GF-D8 (cell line): ENCODE measurements around the gene NKX1-2.

Source experiments
- DNase-seq: peaks from one replicate; lab custom pipeline; 2025; lab: John Stamatoyannopoulos, UW

NKX1-2 gene

DNA sequence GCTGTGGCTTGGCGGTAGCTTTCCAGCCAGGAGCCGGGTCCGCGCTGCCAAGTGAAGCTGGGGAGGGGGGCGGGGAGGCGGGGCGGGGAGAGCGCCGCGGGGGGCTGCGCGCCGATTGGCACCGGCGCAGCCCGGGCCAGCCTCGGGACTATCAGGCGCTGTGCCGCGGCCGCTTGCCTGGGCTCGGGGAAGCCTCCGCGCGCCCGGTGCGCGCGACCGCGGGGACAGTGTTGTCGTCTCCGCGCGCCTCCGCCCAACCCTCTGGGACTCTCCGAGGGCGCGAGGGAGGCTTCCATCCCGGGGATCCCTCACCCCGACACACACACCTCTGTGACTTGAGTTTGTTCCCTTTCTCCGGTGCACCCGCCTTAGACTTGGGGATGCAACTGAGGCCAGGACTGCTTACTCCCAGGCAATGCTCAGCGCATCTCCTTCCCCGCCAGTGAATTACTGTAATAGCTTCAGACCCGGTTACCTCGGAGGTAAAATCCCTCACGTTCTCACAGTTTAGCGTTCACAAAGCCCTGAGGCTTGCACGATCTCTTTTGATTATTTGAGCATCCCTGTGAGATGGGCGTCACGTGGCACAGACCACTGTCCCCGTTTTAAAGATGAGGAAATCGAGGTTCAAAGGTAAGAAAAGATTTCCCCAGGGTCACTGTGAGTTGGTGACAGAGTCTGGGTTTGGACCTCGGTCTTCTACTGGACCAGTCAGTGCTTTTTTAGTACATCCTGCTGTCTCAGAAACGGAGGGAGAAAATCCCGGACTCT is at the start of gene NKX1-2:
TSS of gene NKX1-2 (minus strand) at position 24 of the 771 bp plus-strand sequence. CDS start 92 bp downstream, outside the sequence.
- DNase-seq = no peak

DNA sequence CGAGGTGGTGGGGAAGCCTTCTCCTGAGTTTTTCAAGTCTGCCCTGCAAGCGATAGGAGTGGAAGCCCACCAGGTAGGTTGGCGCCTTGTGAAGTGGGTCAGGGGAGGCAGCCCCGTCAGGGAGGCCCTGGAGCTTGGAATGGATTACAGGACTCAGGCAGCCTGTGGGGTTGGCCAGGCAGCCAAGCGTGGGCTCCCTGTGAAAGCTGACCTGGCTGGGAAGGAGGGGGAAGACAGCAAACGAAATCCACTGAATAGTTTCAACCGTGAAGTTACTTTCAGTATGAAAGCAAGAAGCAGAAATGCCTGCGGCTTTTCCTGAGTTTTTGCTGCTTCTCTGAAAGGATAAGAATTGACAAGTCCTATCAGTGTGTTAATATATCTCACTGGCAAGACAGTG is 48.2 kb upstream of the NKX1-2 start:
- DNase-seq = no peak

DNA sequence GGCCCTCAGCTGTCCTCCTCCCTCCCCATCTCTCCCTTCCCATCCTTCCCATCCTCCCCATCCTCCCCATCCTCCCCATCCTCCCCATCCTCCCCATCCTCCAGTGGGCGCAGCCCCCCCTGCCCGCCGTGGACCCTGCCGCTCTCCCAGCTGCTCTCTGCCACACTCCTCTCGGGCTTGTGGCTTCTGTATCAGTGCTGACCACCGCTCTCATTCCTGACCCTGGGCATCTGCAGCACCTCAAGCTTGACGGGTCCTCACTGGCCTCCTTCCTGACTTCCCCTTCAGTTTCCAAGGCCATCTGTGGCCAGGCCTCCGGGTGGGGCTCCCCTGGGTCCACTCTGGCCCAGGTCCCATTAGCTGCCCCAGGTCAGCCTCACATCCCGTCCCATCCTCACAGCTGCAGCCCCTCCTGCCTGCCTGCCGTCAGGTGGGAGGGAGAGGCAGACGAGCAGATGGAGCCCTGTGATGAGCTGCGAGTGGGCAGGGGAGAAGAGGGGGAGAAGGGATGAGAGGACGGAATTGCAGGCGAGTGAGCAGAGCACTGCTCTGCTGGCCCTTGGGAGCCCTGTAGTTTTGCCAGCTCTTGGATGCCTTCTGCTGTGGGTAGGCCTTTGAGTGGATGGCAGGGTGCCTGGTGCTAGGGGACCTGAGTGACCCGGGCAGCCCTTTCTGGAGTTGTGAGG is 47.5 kb upstream of the NKX1-2 start:
- DNase-seq = no peak

DNA sequence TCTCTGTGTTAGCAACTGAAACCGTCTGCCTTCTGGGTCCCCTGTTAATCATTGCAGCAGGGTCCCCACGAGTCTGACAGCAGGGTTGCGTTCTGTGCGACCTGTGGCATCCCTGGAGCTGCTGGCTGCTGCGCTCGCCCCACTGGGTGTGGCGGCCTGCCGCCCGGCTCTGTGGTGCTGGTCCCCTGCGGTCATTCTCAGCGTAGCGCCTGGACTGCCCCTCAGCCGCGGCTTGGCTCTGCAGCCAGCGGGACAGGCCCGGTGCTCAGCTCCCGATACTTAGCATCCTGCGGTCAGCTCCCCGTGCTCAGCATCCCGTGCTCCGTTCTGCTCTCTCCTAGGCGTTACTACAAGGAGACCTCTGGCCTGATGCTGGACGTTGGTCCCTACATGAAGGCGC is 46.8 kb upstream of the NKX1-2 start:
- DNase-seq = no peak

DNA sequence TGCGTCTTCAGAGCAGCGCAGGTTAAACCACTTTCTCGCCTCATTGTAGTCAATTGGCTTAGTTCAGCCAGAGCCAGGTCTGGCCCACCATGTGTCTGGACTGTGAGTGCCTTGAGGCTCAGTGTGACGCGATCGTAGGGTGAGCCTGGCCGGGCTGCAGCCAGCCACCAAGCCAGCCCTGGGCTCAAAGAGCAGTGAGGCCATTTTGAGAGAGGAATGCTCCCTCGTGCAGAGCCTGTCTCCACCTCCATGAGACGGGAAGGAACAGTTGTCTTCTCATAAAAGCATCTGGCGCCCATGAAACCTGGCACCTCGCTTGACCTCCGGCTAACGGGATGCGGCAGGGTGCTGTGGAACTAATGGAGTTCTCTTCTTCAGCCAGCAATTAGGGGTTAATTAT is 46.3 kb upstream of the NKX1-2 start:
- DNase-seq = no peak

DNA sequence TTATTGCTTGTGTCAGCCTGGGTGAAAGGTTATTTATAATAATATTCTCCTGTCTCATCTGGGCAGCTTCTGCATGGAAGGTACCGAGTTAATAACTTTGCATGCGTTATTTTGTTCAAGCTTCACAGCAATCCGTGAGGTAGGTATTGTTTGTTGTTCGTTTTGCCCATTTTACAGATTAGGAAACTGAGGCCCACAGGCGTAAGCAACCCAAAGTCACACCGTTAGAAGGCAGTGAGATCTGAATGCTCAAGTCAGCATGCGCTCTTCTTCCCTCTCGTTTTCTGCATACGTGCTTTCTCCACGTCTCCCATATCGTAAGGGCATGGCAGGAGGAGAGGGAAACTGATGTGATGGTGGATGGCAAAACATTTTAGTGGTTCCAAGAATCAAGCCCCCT is 45.9 kb upstream of the NKX1-2 start:
- no peak for DNase-seq

DNA sequence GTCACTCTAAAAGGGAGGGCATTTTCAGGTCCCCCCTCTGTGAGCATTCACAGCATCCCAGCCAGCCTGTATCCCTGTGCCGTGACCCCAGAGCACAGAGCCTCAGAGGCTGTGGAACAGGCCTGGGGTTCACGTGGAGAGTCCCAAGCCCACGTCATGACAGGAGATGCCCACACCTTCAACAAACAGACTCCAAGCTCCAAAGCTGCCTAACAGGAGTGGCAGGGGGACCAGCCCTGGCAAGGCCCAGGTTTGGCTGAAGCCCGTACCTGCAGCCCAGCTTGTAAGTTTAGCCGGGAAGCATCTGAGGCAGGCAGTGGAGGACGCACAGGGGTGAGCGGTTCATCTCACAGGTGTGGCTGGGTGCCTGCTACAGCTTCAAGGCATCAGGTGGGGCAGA is 45.3 kb upstream of the NKX1-2 start:
- no peak for DNase-seq

DNA sequence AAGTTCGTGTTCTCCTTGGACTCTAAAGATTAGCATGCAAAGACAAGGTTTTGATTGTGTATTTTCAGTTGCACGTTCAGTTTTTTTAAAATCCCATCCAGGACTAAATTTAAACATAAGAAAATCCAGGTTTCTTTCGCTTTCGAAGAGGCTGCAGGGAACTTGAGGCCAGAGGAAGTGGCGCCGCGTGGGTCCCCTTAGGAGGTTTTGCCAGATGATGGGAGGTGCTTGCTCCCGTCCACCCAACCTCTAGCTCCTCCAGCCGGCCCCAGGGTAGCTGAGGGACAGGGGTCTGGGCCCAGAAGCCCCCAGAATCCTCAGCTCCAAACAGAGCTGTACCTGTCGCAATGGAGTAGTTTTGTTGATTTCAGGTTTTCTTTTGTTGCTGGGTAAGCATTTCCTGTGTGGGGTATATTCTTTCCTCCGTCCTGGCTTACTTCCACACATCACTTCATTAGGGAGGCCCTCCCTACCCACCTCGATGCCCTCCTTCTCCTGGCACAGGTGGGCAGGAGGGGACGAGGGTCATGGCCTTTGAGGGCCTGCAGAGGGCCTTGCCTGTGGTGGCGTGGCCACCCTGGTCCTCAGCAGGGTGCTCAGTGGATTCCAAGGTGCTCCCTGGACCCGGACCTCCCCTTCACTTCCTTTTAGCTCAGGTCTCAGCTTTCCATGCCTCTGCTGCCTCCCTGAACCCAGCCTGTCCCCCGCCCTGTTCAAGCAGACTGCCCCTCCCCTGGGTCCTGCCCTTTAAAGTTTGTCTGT is 44.4 kb upstream of the NKX1-2 start:
- no peak for DNase-seq

DNA sequence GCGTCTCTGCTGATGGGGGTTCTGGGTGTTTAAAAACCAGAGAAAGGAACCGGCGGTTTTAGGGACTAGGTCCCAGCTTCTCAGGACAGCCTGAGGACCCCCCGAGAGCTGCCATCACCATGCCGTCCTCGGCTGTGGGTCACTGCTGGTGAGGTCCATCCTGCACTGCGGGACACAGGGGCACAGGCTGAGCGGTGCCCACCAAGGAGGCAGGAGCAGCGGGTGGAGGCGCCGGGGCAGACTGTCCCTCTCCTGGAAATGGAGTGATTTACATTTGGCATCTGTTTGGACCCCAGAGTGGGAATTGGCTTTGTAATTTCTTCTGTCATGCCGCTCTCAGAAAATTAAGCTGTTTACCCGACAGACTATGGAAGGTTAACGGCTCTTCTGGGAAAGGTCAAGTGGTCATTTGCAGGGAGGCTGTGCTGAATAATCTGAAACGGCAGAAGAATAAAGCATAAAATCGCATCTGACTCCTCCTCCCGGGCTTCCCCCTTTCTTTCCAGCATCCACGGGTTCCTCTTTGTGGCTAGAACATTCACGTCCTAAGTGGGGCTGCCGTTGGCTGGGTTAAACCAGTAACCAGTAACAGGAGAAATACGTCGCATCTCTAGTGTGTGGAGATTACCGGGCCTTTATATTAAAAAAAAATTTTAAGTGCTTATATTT is 43.5 kb upstream of the NKX1-2 start:
- no peak for DNase-seq

DNA sequence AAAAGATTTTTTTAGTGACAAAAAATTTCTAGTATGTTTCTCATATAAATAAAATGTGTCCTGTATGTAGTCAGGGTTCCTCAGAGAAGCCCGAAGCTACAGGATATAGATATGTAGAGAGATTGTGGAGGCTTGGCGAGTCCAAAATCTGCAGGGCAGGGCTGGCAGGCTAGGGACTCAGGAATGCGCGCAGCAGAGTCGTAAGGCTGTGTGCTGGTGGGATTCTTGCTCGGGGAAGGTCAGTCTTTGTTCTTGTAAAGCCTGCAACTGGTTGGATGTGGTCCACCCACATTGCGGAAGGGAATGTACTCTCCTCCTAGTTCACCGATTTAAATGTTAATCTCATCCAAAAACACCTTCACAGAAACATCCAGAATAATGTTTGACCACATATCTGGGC is 42.4 kb upstream of the NKX1-2 start:
- DNase-seq = no peak

DNA sequence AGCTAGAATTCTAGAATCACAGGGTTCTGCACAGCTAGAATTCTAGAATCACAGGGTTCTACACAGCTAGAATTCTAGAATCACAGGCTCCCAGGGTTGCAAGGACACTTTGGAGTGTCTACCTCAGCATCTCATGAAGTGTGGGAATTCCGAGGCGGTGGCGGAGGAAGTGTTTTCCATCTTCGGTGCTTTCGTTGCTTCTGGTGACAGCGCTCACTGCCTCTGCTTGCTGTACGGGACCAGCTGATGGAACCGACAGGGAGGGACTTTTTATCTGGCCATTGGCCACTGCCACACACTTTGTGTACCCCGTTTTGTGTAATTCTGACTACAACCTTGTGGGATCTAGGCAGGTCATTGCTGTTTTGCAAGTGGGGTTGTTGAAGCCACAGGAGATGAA is 41.3 kb upstream of the NKX1-2 start:
- no peak for DNase-seq

DNA sequence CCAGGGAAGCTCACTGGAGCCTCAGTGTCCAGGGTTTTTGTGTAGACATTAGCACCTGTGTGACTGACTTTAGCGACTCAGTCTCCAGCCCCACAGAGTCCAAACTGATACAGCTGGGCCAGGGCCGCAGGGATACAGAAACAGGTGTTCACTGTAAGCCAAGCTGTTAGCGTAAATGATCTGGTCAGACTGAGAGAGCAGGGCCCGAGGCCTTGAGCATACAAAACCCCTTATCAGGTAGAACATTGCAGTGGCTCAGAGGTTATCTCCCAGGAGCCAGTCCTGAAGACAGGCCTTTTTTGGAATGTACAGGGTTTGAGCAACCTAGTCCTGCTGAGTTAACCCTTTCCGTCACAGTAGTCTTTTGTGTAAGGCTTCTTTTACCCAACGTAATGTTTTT is 36.8 kb upstream of the NKX1-2 start:
- DNase-seq = no peak

DNA sequence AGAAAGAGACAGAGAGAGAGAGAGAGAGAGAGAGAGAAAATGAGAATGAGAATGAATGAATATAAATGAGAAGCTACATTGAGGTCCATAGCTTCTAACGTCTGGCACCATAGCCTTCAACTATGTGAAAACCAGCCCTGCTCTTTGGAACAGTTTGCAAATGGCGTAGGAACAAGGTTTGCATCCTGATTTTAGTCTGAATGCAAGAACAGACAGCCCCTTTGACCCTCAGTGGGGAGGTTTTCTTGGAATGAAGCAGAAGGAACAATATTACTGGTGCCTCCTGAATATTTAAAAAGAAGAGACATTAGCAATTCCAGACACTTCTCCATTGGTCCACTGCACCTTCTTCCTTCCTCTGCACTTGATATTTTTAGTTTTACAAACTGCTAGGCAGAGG is 34.8 kb upstream of the NKX1-2 start:
- no peak for DNase-seq

DNA sequence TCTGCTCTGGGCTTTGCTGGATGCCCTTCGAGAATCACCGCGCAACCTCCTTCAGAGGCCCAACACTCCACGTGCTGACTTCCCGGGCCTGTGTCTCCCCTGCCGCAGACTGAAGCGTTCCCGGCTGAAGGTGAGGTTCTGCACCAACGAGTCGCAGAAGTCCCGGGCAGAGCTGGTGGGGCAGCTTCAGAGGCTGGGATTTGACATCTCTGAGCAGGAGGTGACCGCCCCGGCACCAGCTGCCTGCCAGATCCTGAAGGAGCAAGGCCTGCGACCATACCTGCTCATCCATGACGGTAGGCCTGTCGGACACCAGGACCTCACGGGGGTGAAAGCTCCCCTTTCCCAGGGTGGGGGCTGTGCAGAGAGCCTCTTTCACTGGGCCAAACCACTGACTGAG is 34.2 kb upstream of the NKX1-2 start:
- DNase-seq = no peak

DNA sequence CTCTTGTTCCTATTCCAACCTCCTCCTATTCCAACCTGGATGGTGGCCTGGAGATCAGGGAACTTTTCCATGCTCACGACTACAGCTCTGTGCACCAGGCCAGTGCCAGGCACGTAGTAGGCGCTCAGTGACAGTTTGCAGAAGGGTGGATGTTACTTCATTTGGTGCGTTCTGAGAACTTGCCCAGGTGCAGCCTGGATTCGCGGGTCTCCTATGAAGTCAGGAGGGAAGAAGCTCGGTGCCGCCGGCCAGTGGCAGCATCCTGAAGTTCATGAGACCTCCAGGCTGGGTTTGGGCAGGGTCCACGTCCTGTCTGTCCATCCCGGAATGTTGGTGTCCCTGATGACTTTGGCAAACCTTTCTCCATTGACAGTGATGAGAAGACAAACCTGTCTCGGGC is 33.0 kb upstream of the NKX1-2 start:
- DNase-seq = no peak

DNA sequence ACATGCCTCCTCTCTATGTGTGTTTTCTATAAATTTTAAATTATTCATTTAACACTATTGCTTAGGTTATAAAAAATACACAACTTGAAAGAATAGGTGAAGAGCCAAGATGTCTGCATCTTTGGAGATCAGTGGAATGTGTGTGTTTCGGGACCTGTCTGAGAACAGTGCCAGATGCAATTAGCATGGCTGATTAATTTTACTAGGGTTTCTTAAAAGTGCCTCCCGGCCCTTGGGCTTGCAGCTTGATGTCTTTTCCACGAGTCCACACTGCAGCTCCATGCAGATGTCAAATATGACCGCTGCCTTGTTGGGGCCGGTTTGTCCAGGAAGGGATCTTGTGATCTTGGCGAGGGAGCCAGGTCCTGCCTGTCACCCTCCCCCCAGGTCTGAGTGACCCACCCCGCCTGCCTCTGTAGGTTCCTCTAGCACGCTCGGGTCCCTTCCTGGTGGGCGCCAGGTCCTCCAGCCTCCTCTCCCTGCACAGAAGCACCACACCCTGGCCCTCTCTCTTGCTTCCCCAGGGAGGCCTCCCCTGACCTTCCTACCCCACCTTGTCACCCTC is 32.5 kb upstream of the NKX1-2 start:
- no peak for DNase-seq

DNA sequence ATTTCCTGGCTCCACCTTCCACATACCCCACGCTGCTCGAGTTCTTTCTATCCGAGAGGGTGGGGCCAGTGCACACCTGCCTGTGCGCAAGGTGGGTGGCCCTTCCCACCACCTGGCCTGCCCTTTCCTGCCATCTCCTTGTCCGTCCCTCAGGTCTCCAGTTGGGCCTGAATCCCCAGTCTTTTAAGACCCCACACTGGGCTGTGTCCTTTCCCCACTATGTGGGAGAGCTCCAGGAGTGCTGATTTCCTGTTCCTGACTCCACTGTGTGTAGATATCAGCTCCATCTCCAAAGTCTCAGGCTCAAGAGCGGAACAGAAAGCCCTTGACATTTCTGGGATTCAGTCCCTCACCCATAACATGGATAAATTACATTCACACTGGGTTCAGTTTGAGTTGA is 31.9 kb upstream of the NKX1-2 start:
- DNase-seq = no peak

DNA sequence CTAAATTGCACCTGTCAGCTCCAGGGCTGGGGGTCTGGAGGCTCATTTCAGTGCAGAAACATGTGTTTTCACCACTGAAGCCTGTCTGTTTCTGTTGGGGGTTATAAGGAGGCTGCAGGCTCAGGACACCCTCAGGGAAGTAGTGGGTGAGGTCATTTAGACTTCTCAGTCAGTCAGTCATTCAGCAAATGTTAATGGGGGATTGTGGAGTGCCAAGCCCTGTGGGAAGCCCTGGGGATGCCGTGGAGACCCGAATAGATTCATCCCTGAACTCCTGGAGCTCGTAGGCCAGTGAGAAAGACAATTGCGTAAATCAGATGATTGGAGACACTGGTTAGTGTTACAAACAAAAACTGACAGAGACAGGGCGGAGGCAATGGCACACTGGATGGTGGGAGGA is 31.0 kb upstream of the NKX1-2 start:
- no peak for DNase-seq

DNA sequence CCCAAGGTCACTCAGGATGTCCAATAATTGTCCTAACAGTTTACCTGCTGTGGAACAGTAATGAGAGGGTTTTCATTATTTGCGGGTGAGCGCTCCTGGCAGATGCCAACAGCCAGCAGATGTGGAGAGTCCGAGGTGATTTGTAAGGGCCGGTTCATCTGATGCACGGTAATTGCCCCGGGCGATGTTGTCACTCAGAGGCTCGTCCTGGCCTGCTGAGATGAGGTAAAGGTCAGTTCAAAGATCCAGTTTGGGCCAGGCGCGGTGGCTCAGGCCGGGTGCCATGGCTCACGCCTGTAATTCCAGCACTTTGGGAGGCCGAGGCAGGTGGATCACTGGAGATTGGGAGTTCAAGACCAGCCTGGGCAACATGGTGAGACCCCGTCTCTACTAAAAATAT is 28.7 kb upstream of the NKX1-2 start:
- no peak for DNase-seq

DNA sequence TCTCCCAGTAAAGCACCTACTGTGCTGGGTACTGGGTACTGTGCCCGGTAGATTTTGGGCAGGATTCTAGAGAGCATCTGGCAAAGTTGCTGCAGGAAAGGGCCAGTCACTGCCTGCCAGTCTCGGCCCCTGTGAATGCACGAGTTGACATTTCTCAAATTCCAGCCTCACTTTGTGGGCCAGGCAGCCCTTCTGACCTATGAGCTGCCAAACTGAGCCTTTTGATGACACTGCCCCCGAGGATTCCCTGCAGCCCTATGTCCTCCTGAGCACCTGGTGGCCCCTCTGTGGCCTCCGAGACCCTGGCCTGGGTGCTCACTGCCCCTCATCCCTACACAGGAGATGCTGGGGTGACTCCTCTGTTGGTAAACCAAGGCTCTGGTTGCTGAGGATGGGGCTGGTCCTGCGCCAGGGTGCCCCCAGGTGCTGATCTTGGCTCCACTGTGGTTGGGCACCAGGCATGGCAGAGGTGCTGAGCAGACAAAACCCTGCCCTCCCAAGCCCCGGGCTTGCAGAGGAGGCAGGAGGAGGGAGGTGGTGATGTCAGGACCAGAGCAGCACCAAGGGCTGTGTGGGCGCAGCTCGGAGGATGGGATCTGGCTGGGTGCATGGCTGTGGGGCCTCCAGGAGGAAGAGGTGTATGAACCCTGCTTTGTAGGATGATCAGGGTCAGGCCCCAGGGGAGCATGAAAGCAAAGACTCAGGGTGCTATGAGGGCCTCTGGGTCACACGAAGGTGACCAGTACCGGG is 28.0 kb upstream of the NKX1-2 start:
- no peak for DNase-seq

DNA sequence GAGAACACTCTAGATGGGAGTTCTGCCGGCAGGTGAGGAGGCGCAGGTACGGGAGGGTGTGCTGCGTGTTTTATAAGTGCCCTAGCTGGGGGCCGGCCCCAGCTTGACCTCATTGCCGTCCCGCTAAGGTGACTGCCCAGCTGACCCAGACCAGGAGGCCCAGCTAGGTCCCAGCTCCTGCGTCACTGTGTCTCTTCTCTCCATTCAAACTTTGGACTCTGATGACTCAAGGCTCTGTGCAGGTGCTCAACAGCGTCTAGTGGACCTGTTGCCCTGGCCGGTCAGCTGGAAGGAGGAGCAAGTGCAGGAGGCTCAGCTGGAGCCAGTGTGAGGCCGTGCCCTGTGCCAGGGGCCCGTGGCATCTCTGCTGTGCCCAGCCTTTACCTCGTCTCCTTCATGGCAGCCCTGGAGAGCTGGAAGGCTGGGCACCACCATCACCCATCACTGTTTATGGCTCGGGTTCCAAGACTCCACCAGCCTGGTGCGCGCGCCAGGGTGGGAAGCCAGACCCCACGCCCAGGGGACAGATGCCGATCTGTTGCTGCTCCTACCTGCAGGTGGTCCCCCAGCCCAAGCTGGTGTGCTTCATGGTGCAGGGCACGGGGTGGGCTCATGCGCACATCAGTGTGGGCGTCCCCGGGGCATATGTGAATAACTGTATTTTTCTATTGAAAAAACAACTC is 26.3 kb upstream of the NKX1-2 start:
- DNase-seq = no peak
